ENCODE results near the gene PPP1R18.

PPP1R18 gene

GRCh38 chr6:30712441-30712945 lies 26.0 kb upstream of the PPP1R18 start:
- TF ChIP-seq, protein P1, sequence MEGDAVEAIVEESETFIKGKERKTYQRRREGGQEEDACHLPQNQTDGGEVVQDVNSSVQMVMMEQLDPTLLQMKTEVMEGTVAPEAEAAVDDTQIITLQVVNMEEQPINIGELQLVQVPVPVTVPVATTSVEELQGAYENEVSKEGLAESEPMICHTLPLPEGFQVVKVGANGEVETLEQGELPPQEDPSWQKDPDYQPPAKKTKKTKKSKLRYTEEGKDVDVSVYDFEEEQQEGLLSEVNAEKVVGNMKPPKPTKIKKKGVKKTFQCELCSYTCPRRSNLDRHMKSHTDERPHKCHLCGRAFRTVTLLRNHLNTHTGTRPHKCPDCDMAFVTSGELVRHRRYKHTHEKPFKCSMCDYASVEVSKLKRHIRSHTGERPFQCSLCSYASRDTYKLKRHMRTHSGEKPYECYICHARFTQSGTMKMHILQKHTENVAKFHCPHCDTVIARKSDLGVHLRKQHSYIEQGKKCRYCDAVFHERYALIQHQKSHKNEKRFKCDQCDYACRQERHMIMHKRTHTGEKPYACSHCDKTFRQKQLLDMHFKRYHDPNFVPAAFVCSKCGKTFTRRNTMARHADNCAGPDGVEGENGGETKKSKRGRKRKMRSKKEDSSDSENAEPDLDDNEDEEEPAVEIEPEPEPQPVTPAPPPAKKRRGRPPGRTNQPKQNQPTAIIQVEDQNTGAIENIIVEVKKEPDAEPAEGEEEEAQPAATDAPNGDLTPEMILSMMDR (IDR thresholded peaks at IDR 0.05; ENCODE audit: low read depth, low read length, missing control alignments): no peak
- H3K27me3 ChIP-seq (replicated peaks): no peaks in the 10 kb centered on the region
- H3K27ac ChIP-seq: no peak overlapping the region
- H3K4me3 ChIP-seq (ENCODE audit: low read depth, low read length): no peak overlapping the region
- no peak for DNase-seq
- in situ Hi-C loops (cut with HindIII; ENCODE audit: low pct_ligation_motif_present, low sequenced_read_pairs): no loop called here
- peaks cover 25% of the 10 kb centered on the region for H3K36me3 ChIP-seq (replicated peaks)

DNA sequence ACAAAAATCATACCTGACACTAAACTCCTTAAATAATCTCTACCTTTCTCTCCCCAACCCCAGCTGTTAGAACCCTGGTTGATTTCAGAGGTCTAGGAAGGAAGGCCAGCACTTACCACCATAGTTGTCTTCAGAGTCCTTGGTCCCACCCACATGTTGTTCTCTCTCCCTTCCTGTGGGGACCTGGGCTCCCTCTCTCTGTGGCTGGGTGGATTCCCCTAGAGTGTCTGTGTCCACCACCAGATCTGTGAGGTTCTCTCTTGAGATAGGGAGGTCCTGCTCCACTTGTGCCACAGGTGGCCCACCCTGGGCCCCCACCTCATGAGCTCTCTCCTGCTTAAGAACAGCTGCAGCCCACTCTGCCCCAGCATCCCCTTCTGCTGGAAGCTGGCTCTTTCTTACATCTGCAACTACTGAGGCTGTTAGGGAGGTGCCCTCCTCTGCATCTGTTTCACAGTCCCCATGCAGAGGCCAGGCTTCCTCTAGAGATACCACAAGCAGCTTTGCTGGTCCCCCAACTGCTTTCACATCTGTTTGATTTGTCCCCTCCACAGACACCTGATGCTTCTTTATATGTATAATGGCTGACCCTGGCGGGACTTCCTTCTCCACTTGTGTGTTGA lies 25.4 kb upstream of the PPP1R18 start:
- no peak for DNase-seq
- Histone ChIP-seq H3K27ac (no peak overlapping the region), H3K4me3 (ENCODE audit: low read depth, low read length) (no peak overlapping the region), H3K27me3 (replicated peaks) (no peaks in the 10 kb centered on the region), H3K36me3 (replicated peaks) (peaks cover 25% of the 10 kb centered on the region)
- TF ChIP-seq, protein P1 (IDR thresholded peaks at IDR 0.05; ENCODE audit: low read depth, low read length, missing control alignments): no peak
- in situ Hi-C loops (cut with HindIII; ENCODE audit: low pct_ligation_motif_present, low sequenced_read_pairs): no loop called here

DNA sequence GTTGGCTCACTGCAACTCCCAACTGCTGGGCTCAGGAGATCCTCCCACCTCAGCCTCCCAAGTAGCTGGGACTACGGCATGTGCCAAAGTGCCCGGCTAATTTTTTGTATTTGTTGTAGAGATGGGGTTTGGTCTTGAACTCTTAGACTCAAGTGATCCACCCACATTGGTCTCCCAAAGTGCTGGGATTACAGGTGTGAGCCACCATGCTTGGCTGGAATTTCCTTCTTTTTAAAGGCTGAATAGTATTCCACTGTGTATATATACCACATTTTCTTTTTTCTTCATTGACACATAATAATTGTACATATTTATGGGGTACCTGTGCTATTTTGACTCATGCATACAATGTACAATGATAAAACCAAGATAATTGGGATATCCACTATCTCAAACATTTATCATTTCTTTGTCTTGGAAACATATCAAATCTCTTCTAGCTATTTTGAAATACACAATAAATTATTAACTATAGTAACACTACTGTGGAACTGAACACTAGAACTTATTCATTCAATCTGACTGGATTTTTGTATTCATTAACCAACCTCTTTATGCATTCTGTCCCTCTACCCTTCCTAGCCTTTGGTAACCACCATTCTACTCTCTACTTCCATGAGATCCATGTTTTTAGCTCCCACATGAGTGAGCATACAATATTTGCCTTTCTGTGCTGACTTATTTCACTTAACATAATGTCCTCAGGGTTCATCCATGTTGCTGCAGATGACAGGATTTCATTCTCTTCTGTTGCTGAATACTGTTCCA lies 22.8 kb upstream of the PPP1R18 start:
- no peak for DNase-seq
- no peaks in the 10 kb centered on the region for H3K27me3 ChIP-seq (replicated peaks)
- no peak overlapping the region for H3K27ac ChIP-seq
- peaks cover 25% of the 10 kb centered on the region for H3K36me3 ChIP-seq (replicated peaks)
- in situ Hi-C loops (cut with HindIII; ENCODE audit: low pct_ligation_motif_present, low sequenced_read_pairs): no loop called here
- TF ChIP-seq, protein P1 (IDR thresholded peaks at IDR 0.05; ENCODE audit: low read depth, low read length, missing control alignments): no peak
- no peak overlapping the region for H3K4me3 ChIP-seq (ENCODE audit: low read depth, low read length)

DNA sequence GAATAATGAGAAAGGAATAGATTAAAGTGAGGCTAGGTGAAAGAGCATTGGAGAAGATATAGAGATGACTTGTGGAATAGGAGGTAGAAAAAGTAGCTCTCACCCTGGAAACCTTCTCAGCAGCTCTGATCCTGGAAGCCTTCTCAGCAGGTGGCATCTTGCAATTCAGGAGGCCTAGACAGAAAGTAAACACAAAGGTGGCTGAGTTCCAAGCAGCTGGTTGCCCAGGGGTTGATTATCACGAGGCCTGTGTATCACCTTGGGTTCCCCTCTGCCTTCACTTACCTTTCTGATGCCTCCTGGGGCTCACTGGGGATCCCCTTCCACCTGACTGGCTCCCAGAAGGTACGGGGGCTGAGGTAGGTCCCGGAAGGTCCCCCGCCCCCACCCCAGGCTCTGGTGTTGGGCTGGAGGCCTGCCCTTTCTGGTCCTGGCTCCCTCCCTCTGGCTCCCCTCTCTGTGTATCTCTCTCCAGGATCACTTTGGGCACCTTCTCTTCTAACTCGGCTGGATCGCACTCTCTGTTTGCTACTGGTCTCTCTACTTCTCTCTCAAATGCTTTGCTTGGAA lies 20.9 kb upstream of the PPP1R18 start:
- no peaks in the 10 kb centered on the region for H3K27me3 ChIP-seq (replicated peaks)
- no peak overlapping the region for H3K27ac ChIP-seq
- in situ Hi-C loops (cut with HindIII; ENCODE audit: low pct_ligation_motif_present, low sequenced_read_pairs): no loop called here
- no peak for DNase-seq
- H3K36me3 ChIP-seq (replicated peaks): peaks cover 21% of the 10 kb centered on the region
- no peak overlapping the region for H3K4me3 ChIP-seq (ENCODE audit: low read depth, low read length)
- TF ChIP-seq, protein P1 (IDR thresholded peaks at IDR 0.05; ENCODE audit: low read depth, low read length, missing control alignments): no peak

GRCh38 chr6:30705620-30706019 lies 19.2 kb upstream of the PPP1R18 start:
- Histone ChIP-seq H3K27me3 (replicated peaks) (no peaks in the 10 kb centered on the region), H3K36me3 (replicated peaks) (peaks cover 14% of the 10 kb centered on the region), H3K4me3 (ENCODE audit: low read depth, low read length) (no peak overlapping the region), H3K27ac (no peak overlapping the region)
- DNase-seq: no peak
- in situ Hi-C loops (cut with HindIII; ENCODE audit: low pct_ligation_motif_present, low sequenced_read_pairs): no loop called here
- TF ChIP-seq, protein P1 (IDR thresholded peaks at IDR 0.05; ENCODE audit: low read depth, low read length, missing control alignments): no peak
